IPS-11a (cell line): ENCODE data around the gene FAM210B.
"Not testable (repeated sequence)": the region's sequence is repeated elsewhere in the genome, so short reads cannot be mapped to it uniquely, and the experiment has no call there.

Source experiments
- H3K4me3 ChIP-seq: one replicate; pipeline ENCODE4 v1.5.1; 2013; ENCODE audit warnings: low read depth, low read length, control low read depth

The FAM210B gene

GRCh38 chr20:56391596-56392131 lies 32.9 kb downstream of the FAM210B start:
- H3K4me3 ChIP-seq: peak overlapping the region; percentile 97

GRCh38 chr20:56392132-56392880 lies 33.5 kb downstream of the FAM210B start, which contains the start of the genes AURKA and CSTF1:
AURKA (minus strand) TSS chr20:56392215; CDS start chr20:56388197, 4,018 bp downstream.
CSTF1 (plus strand) TSS chr20:56392645; CDS start chr20:56395553, 2,908 bp downstream.
- H3K4me3 ChIP-seq: peak within 1 kb of the TSS; percentile 97

GRCh38 chr20:56392881-56393482 lies 34.2 kb downstream of the FAM210B start:
- peak overlapping the region; percentile 97 for H3K4me3 ChIP-seq

GRCh38 chr20:56393653-56394052 lies 34.9 kb downstream of the FAM210B start:
- peak overlapping the region; percentile 97 for H3K4me3 ChIP-seq

DNA sequence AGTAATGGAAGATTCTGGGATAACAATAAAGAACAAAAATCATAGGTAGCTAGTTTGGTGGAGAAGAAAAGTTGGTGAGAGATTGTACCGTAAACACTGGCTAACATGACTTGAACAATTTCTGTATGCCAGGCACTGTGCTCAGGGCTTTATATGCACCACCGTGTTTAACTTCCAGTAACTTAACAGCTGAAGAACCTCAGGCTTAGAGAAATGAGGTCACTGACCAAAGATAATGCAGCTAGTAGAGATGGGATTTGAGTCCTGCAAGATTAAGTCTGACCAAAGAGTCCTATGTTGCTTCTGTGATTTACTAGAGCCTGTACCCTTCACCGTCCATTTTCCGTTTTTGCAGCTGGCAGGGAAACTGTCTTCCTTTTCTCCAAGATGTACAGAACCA lies 36.4 kb downstream of the FAM210B start:
- H3K4me3 ChIP-seq: no peak overlapping the region

DNA sequence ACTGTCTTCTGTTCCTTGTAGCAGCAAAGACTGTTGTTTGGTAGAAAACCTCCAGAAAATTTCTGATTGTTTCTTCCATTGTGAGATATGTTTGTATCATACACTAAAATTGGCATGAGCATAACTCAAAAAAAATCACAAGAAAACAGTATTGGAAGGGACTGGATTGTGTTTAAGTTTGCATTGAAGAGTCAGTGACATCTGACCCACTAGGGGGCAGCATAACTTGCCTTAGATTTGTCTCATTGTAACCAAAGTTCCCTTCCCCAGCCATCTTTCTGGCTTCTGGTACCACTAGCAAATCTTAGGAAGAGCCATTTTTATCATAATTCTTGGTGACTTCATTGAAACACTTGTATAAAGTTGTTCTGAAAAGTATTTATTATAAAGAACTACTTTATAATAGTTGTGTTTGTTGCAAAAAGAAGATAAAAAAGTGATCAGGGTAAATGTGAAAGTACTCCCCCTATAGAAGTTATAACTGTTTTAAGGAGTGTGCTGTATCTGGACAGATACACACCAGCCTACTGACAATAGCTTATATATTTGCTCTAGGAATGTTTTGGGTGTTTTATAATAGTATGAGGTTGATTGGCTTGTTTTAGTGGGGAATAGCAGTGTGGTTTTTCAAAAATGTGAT lies 41.3 kb downstream of the FAM210B start:
- H3K4me3 ChIP-seq: no peak overlapping the region

DNA sequence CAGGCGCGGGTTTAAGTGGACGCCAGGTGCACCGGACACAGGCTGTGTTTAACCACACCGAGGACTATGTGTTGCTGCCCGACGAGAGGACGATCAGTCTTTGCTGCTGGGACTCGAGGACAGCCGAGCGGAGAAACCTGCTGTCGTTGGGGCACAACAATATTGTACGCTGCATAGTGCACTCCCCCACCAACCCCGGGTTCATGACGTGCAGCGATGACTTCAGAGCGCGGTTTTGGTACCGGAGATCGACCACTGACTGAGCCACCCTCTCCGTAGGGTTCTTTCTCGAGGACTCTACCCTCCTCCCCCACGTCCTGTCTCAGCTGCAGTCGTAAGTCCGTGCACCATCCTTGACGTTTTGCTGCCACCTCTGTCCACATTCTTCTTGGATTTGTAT lies 44.7 kb downstream of the FAM210B start:
- no peak overlapping the region for H3K4me3 ChIP-seq

DNA sequence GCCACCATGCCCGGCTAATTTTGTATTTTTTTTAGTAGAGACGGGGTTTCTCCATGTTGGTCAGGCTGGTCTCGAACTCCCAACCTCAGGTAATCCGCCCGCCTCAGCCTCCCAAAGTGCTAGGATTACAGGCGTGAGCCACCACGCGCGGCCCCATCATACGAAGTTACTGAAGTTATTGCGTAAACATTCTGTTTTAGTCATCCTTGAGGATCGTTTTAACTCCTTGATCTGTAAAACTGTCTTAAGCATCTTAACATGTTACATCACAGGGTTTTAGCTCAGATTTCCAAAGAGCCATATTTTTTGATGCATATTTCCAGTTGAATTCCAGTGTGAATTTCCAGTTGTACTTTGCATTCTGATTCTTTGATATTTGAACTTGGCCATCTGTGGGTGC lies 46.6 kb downstream of the FAM210B start:
- H3K4me3 ChIP-seq: not testable (repeated sequence)

GRCh38 chr20:56406910-56407309 lies 48.1 kb downstream of the FAM210B start:
- H3K4me3 ChIP-seq: no peak overlapping the region

DNA sequence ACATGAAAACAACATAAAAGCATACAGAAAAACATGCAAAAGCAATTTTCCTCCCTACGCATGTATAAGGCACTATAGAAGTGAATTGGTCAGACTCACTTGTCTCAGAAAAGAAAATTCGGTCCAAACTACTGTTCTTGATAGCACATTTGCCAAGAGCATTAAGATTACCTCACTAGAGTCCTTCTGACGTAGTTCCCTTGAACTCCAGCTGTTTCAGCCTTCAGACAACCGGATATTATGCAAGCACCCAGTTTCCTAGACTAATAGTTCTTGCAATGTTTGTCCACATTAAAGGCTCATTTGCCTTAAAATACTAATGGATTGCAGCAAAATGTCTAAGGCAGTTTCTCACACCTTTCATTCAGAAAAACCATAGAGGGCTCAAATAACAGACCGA lies 50.7 kb downstream of the FAM210B start:
- H3K4me3 ChIP-seq: no peak overlapping the region

DNA sequence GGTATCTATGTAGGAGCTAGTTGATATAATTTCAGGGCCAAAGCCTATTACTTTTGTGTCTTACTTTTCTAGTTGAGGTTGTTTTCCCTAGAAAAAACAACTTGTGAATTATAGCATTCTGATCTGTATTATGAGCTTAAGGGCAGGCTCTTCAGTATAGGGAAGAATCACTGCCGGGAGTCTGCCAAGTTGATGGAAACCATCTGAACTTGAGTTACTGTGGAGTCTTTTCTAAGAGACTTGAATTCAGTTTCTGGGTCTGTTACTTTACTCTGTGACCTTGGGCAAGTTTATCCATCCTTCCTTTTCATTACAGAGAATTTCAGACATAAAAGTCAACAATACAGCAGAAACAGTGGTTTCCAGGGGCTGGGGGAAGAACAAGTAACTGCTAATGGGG lies 51.2 kb downstream of the FAM210B start:
- H3K4me3 ChIP-seq: no peak overlapping the region

GRCh38 chr20:56411287-56411686 lies 52.5 kb downstream of the FAM210B start:
- not testable (repeated sequence) for H3K4me3 ChIP-seq

- H3K4me3 ChIP-seq: no peak within 1 kb of the TSS
These were observed 53.1 kb downstream of the FAM210B start, which contains the start of gene CASS4 for GRCh38 chr20:56411759-56412472. CASS4 (plus strand) TSS chr20:56412260; CDS start chr20:56412459, 199 bp downstream.

GRCh38 chr20:56412473-56412790 lies 53.7 kb downstream of the FAM210B start:
- no peak overlapping the region for H3K4me3 ChIP-seq

GRCh38 chr20:56412949-56413348 lies 54.2 kb downstream of the FAM210B start:
- no peak overlapping the region for H3K4me3 ChIP-seq

DNA sequence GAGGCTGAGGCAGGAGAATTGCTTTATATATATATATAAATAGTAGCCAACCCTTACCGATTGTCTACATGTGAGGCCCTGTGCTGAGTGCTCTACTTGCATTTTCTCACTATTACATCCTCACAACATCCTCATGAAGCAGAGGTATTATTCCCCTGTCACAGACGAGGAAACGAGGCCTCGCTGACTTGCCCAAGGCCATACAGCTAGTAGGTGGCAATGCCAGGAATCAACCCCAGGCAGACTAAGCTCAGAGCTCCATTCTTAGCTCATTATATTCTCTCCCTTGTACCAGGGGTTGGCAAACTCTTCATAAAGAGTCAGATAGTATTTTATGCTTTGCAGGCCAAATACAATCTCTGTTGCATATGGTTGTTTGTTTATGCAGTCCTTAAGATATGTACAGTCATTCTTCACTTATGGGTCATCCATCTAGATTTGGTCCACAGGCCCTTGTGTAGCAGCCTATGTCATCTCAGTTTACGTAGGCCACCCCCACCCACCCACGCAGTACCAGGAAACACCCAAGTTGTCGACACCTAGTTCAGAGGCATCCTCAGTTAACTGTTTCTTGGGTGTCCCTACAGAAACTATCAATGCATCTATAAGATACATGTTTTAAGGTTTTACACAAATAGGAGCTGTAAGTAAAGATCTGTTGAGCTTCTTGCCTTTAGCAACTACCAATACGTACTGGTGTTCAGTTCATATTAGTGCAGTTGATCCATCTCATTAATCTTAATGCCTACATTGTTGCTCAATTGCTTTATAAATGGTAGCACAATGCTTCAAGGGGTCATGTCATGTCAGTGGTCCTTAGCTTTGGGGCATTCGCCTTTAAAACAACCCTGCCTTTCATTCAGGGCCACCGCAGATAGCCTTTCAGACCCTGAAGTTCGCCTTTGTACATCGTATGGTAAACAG lies 56.3 kb downstream of the FAM210B start:
- H3K4me3 ChIP-seq: no peak overlapping the region

GRCh38 chr20:56417402-56417801 lies 58.6 kb downstream of the FAM210B start:
- no peak overlapping the region for H3K4me3 ChIP-seq

DNA sequence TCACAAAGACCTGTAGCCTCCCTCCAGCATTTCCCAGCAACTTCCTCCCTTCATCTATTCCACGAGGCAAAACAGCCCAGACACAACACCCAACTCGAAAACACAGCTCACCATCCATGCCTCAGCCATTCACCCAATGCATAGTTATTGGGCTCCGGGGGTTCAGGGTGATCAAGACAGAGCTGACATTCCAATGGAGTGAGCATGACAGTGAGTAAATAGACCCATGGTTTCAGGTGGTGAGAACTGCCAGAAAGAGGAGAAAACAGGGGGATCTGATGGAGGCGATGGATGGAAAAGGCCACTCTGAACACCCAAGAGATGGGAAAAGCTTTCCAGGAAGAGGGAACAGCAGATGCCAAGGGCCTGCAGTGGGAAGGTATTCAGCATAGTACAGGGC lies 59.1 kb downstream of the FAM210B start:
- no peak overlapping the region for H3K4me3 ChIP-seq
